GM12878 (cell line): ENCODE results near the gene GRM7. TPM values are rescaled to one million over a fixed set of nuclear protein-coding genes. Genes with fewer than 3 reads are reported as not detected.

Experiments used
- ATAC-seq: fragments of 200-7000 bp; cut with Tn5 transposase; 3 replicates; pipeline ENCODE4 v1.9.1; 2020; ENCODE audit warnings: mild to moderate bottlenecking, moderate library complexity
- BruUV-seq: library from RNA; stranded (reverse); fragments of 400-500 nt; replicated peaks from 2 replicates; lab custom pipeline; 2021; lab: Mats Ljungman, UMichigan
- CTCF ChIA-PET: fragments of 300-600 bp; sonication (Branson Sonifier 250); formaldehyde crosslinking; extraction: SDS; loops from one replicate; lab custom pipeline; 2021; ENCODE audit warnings: inconsistent platforms; lab: Yijun Ruan, JAX
- POLR2A ChIA-PET: fragments of 350-600 bp; formaldehyde crosslinking; extraction: SDS; loops from one replicate; lab custom pipeline; 2021; ENCODE audit warnings: inconsistent platforms; lab: Charles Lee
- RAD21 ChIA-PET: fragments of 300-600 bp; sonication (Branson Sonifier 250); formaldehyde crosslinking; loops from one replicate; lab custom pipeline; 2023; ENCODE audit warnings: antibody characterized with exemption; ENCODE audit not compliant: unreplicated experiment; lab: Charles Lee
- SMC1A ChIA-PET: fragments of 300-600 bp; sonication (Branson Sonifier 250); formaldehyde crosslinking; loops from one replicate; lab custom pipeline; 2023; ENCODE audit not compliant: unreplicated experiment, uncharacterized antibody; lab: Charles Lee
- DNase-seq: peaks from one replicate; pipeline ENCODE4 v3.0.0-alpha.2; 2011; ENCODE audit warnings: low read depth, low spot score
- FAIRE-seq: peaks from 3 replicates; lab custom pipeline; 2011; peaks lifted over from hg19 to GRCh38; lab: Jason Lieb, UNC
- H2AFZ ChIP-seq: 2 replicates; pipeline ENCODE4 v1.6.0; 2011; ENCODE audit warnings: low read depth, low read length, control low read depth; ENCODE audit not compliant: control insufficient read depth
- H3K27ac ChIP-seq: 2 replicates; pipeline ENCODE4 v1.5.1; 2011; ENCODE audit warnings: control low read depth; ENCODE audit not compliant: control insufficient read depth, insufficient read depth
- H3K27me3 ChIP-seq, 2 experiments: replicated peaks in 1 of 2; 2 replicates each; pipeline versions ENCODE4 v1.6.0 to v1.6.1; 2011; ENCODE audit warnings: low read length in 1 of 2; ENCODE audit not compliant: control insufficient read depth in 2 of 2, insufficient read depth in 2 of 2
- H3K36me3 ChIP-seq, 2 experiments: 2 replicates each; pipeline ENCODE4 v1.5.1; 2011; ENCODE audit warnings: low read length in 1 of 2; ENCODE audit not compliant: control insufficient read depth in 2 of 2, insufficient read depth in 2 of 2
- H3K4me1 ChIP-seq: 2 replicates; pipeline ENCODE4 v1.6.1; 2011; ENCODE audit warnings: mild to moderate bottlenecking, low read length, moderate library complexity, mixed read lengths; ENCODE audit not compliant: control insufficient read depth, insufficient read depth
- H3K4me2 ChIP-seq: 2 replicates; pipeline ENCODE4 v1.6.0; 2011; ENCODE audit warnings: control low read depth; ENCODE audit not compliant: control insufficient read depth, insufficient read depth
- H3K4me3 ChIP-seq: fragments of 200-600 bp; sonication (generic); 2 replicates; pipeline ENCODE4 v1.5.1; 2016
- H3K79me2 ChIP-seq: 2 replicates; pipeline ENCODE4 v1.6.0; 2011; ENCODE audit warnings: low read length; ENCODE audit not compliant: control insufficient read depth, insufficient read depth
- H3K9ac ChIP-seq: 2 replicates; pipeline ENCODE4 v1.8.0; 2011; ENCODE audit warnings: low read length, control low read depth, mixed read lengths; ENCODE audit not compliant: control insufficient read depth, insufficient read depth
- H3K9me3 ChIP-seq: replicated peaks from 3 replicates; pipeline ENCODE4 v1.5.1; 2011; ENCODE audit warnings: mild to moderate bottlenecking, low read length; ENCODE audit not compliant: control insufficient read depth, insufficient read depth
- H4K20me1 ChIP-seq: 2 replicates; pipeline ENCODE4 v1.6.0; 2011; ENCODE audit not compliant: control insufficient read depth, insufficient read depth
- EED ChIP-seq: sonication (generic); IDR thresholded peaks from 2 replicates; pipeline ENCODE4 v1.6.1; 2016; ENCODE audit warnings: antibody characterized with exemption, low read depth
- NR2F1 ChIP-seq: fragments of 450-650 bp; conservative IDR thresholded peaks from 2 replicates; pipeline ENCODE4 v1.6.1; 2017; ENCODE audit warnings: mild to moderate bottlenecking
- PML ChIP-seq: IDR thresholded peaks from 2 replicates; pipeline ENCODE4 v1.6.1; 2012; ENCODE audit warnings: low read length, inconsistent platforms
- POLR2AphosphoS5 ChIP-seq: IDR thresholded peaks from 2 replicates; pipeline ENCODE4 v1.6.1; 2011; ENCODE audit warnings: mild to moderate bottlenecking, low read length, inconsistent platforms
- STAT1 ChIP-seq: fragments of 450-650 bp; conservative IDR thresholded peaks from 2 replicates; pipeline ENCODE4 v1.6.1; 2014; ENCODE audit warnings: antibody characterized with exemption, mild to moderate bottlenecking
- TBL1XR1 ChIP-seq: IDR thresholded peaks from 2 replicates; pipeline ENCODE4 v1.6.1; 2012; ENCODE audit warnings: low read depth, low read length, improper control_type of control experiment
- ZBED1 ChIP-seq: IDR thresholded peaks from 2 replicates; pipeline ENCODE4 v1.6.1; 2016; ENCODE audit warnings: borderline replicate concordance
- ZNF207 ChIP-seq: fragments of 450-650 bp; IDR thresholded peaks from 2 replicates; pipeline ENCODE4 v1.6.1; 2014; ENCODE audit warnings: antibody characterized with exemption, mild to moderate bottlenecking, borderline replicate concordance
- ZNF384 ChIP-seq: IDR thresholded peaks from 2 replicates; pipeline ENCODE4 v1.6.1; 2012; ENCODE audit warnings: low read depth, mild to moderate bottlenecking, low read length, improper control_type of control experiment, borderline replicate concordance
- WGBS: methylation state at CpG from one replicate; pipeline ENCODE4 v1.1.6; 2016; ENCODE audit warnings: low lambda C conversion rate; ENCODE audit not compliant: insufficient replicate concordance, insufficient coverage; ENCODE audit errors: missing lambda C conversion rate; 5-methylcytosine and 5-hydroxymethylcytosine counted together
- in situ Hi-C: fragments of 300-500 bp; cut with MboI; formaldehyde crosslinking; loops from 9 replicates; pipeline ENCODE4 v1.14.3; 2018; ENCODE audit warnings: mixed read lengths
- intact Hi-C: fragments of 100-400 bp; cut with micrococcal nuclease; formaldehyde crosslinking; loops from one replicate; pipeline ENCODE4 v1.14.2; 2022; ENCODE audit not compliant: unreplicated experiment
- polyA plus RNA-seq, 11 experiments: library from polyadenylated mRNA; depleted of rRNA in 4 of 11; unstranded in 6 of 11; stranded (reverse) in 5 of 11; fragments of >200 nt; fragmentation: Nextera tagmentation in 4 of 11; fragmentation: Illumina TruSeq in 1 of 11; extraction: Ambion mirVana in 4 of 11; extraction: Trizol in 1 of 11; gene quantifications; 1 replicate in 1 of 11; 2 replicates in 10 of 11; pipeline versions ENCODE4 v1.2.1 to v1.2.3, GENCODE V29; 2011 to 2016; ENCODE audit warnings: inconsistent platforms in 2 of 11, missing spikeins in 2 of 11, low read depth in 1 of 11
- total RNA-seq, 4 experiments: library from RNA; depleted of rRNA in 3 of 4; stranded (reverse); fragments of >200 nt in 3 of 4; fragmentation: Illumina TruSeq in 1 of 4; extraction: Trizol in 1 of 4; gene quantifications; 2 replicates each; pipeline versions ENCODE4 v1.2.1 to v1.2.3, GENCODE V29; 2013 to 2021
- TF ChIP-seq, protein P1 (sequence below): fragments of 450-650 bp; formaldehyde crosslinking; IDR thresholded peaks from 2 replicates; pipeline ENCODE4 v1.5.0; 2022; ENCODE audit warnings: mild to moderate bottlenecking, missing genetic modification characterization
- TF ChIP-seq, protein P2 (sequence below): fragments of 450-650 bp; formaldehyde crosslinking; IDR thresholded peaks from 2 replicates; pipeline ENCODE4 v1.4.0; 2022; ENCODE audit warnings: mild to moderate bottlenecking, moderate library complexity

Gene GRM7
- total and polyA plus RNA-seq, 10 of the 15 experiments (the other 5 are each of a cell fraction or from before 2014, with no cell fraction given) = not detected

DNA sequence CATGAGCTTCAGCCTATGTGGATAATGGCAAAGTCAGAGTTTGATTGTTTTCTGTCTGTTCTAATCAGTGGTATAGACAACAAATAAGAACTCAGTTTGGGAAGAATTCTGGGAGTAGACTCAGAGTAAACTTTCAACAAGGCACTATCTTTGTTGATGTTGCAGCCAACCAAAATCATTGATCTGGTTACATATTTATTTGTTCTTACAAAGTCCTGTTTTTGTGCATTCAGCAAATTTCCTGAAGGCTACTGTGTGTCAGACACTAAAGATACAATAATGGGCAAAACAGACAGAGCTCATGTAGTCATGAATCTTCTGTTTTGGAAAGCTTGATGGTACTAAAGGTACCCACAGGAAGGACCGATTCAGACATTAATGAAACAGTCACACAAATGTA is 55.0 kb downstream of the GRM7 start:
- Histone ChIP-seq H3K9ac (no peak overlapping the region), H3K4me1 (no peaks in the 10 kb centered on the region), H3K27ac (no peak overlapping the region), H3K79me2 (no peaks in the 10 kb centered on the region), H3K4me2 (no peak overlapping the region), H3K27me3 (no peaks in the 10 kb centered on the region), H2AFZ (no peak overlapping the region), H4K20me1 (no peaks in the 10 kb centered on the region), H3K4me3 (no peak overlapping the region), H3K36me3 (no peaks in the 10 kb centered on the region), H3K9me3 (no peaks in the 10 kb centered on the region)
- DNase-seq (no peak), ATAC-seq (no peak), FAIRE-seq (no peak)
- in situ Hi-C loops = no loop called here
- CTCF ChIA-PET = no interaction called here
- SMC1A ChIA-PET = no interaction called here
- POLR2A ChIA-PET = no interaction called here
- intact Hi-C loops = no loop called here
- TF ChIP-seq STAT1 = no peak
- TF ChIP-seq ZNF384 = no peak
- TF ChIP-seq POLR2AphosphoS5 = no peak
- no TSS peak for BruUV-seq
- RAD21 ChIA-PET = no interaction called here
- 5% methylated on average over 1 of the region's 1 CpG for WGBS

DNA sequence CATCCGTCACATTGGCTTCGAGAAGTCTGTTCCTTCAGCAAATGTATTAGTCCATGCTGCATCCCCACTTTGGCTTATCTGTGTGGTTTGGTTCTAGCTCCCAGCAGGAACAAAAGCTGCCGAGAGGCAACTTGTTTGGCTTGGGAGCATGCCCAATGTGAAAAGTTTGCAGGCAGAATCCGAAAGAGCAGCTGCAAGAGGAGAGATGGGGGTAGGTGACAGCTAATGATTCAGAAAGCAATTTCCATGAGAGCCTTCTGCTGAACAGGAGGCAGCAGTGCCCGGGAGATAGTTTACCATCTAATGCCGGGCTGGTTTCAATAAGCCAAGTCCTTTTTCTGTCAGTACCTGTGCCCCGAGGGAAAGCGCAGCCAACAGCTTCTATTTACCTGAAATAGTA is 60.2 kb downstream of the GRM7 start:
- POLR2A ChIA-PET = no interaction called here
- RAD21 ChIA-PET = no interaction called here
- H2AFZ ChIP-seq = no peak overlapping the region
- SMC1A ChIA-PET = no interaction called here
- ATAC-seq = no peak
- H4K20me1 ChIP-seq = no peaks in the 10 kb centered on the region
- no TSS peak for BruUV-seq
- no peaks in the 10 kb centered on the region for H3K9me3 ChIP-seq
- 28% methylated on average over 8 of the region's 8 CpGs for whole genome bisulfite sequencing
- H3K36me3 ChIP-seq = no peaks in the 10 kb centered on the region
- no peak overlapping the region for H3K9ac ChIP-seq
- no peak overlapping the region for H3K27ac ChIP-seq
- H3K4me3 ChIP-seq = no peak overlapping the region
- no peak overlapping the region for H3K4me2 ChIP-seq
- in situ Hi-C loops = no loop called here
- DNase-seq = no peak
- H3K79me2 ChIP-seq = no peaks in the 10 kb centered on the region
- no peak for FAIRE-seq
- intact Hi-C loops = no loop called here
- H3K4me1 ChIP-seq = no peaks in the 10 kb centered on the region
- CTCF ChIA-PET = no interaction called here
- H3K27me3 ChIP-seq = no peaks in the 10 kb centered on the region
- TF ChIP-seq, protein P1, sequence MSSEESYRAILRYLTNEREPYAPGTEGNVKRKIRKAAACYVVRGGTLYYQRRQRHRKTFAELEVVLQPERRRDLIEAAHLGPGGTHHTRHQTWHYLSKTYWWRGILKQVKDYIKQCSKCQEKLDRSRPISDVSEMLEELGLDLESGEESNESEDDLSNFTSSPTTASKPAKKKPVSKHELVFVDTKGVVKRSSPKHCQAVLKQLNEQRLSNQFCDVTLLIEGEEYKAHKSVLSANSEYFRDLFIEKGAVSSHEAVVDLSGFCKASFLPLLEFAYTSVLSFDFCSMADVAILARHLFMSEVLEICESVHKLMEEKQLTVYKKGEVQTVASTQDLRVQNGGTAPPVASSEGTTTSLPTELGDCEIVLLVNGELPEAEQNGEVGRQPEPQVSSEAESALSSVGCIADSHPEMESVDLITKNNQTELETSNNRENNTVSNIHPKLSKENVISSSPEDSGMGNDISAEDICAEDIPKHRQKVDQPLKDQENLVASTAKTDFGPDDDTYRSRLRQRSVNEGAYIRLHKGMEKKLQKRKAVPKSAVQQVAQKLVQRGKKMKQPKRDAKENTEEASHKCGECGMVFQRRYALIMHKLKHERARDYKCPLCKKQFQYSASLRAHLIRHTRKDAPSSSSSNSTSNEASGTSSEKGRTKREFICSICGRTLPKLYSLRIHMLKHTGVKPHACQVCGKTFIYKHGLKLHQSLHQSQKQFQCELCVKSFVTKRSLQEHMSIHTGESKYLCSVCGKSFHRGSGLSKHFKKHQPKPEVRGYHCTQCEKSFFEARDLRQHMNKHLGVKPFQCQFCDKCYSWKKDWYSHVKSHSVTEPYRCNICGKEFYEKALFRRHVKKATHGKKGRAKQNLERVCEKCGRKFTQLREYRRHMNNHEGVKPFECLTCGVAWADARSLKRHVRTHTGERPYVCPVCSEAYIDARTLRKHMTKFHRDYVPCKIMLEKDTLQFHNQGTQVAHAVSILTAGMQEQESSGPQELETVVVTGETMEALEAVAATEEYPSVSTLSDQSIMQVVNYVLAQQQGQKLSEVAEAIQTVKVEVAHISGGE (CRISPR knock-in tag) = no peak
- TF ChIP-seq NR2F1 (no peak), POLR2AphosphoS5 (no peak), TBL1XR1 (no peak), ZNF207 (no peak), ZBED1 (no peak), EED (no peak), PML (no peak)
- TF ChIP-seq, protein P2, sequence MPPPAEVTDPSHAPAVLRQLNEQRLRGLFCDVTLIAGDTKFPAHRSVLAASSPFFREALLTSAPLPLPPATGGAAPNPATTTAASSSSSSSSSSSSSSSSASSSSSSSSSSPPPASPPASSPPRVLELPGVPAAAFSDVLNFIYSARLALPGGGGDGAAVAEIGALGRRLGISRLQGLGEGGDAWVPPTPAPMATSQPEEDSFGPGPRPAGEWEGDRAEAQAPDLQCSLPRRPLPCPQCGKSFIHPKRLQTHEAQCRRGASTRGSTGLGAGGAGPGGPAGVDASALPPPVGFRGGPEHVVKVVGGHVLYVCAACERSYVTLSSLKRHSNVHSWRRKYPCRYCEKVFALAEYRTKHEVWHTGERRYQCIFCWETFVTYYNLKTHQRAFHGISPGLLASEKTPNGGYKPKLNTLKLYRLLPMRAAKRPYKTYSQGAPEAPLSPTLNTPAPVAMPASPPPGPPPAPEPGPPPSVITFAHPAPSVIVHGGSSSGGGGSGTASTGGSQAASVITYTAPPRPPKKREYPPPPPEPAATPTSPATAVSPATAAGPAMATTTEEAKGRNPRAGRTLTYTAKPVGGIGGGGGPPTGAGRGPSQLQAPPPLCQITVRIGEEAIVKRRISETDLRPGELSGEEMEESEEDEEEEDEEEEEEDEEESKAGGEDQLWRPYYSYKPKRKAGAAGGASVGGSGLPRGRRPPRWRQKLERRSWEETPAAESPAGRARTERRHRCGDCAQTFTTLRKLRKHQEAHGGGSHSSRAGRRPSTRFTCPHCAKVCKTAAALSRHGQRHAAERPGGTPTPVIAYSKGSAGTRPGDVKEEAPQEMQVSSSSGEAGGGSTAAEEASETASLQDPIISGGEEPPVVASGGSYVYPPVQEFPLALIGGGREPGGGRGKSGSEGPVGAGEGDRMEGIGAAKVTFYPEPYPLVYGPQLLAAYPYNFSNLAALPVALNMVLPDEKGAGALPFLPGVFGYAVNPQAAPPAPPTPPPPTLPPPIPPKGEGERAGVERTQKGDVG (CRISPR knock-in tag) = no peak
